ENCODE measurements around the gene PRSS1.

The PRSS1 gene

GRCh38 chr7:142795339-142795863 is 46.1 kb downstream of the PRSS1 start:
- peak; percentile 67 to 72 for DNase-seq

- no peak for DNase-seq
These were observed 46.8 kb downstream of the PRSS1 start for GRCh38 chr7:142796001-142796500.

GRCh38 chr7:142796501-142797390 is 47.5 kb downstream of the PRSS1 start:
- DNase-seq = peak; percentile 48 to 58

GRCh38 chr7:142797391-142798377 is 48.4 kb downstream of the PRSS1 start:
- peak; percentile 64 to 69 for DNase-seq

GRCh38 chr7:142798451-142799436 is 49.5 kb downstream of the PRSS1 start:
- peak; percentile 57 to 61 for DNase-seq

- peak; percentile 45 to 60 for DNase-seq
These were observed 50.2 kb downstream of the PRSS1 start for GRCh38 chr7:142799437-142799835.

- no peak for DNase-seq
These were observed 50.8 kb downstream of the PRSS1 start for GRCh38 chr7:142800088-142800487.

GRCh38 chr7:142800699-142801260 is 51.5 kb downstream of the PRSS1 start:
- peak; percentile 49 to 54 for DNase-seq

- peak; percentile 37 to 43 for DNase-seq
These were observed 52.5 kb downstream of the PRSS1 start for GRCh38 chr7:142801601-142802295.

- no peak for DNase-seq
These were observed 53.0 kb downstream of the PRSS1 start for GRCh38 chr7:142802301-142802700.
